ENCODE results near the gene HUS1B.

- TF ChIP-seq BACH2 (CRISPR knock-in tag; IDR thresholded peaks at IDR 0.05; ENCODE audit: borderline replicate concordance) = no peak
- TF ChIP-seq ZNF70 (CRISPR knock-in tag; IDR thresholded peaks at IDR 0.05) = no peak
- TF ChIP-seq PATZ1 (CRISPR knock-in tag; IDR thresholded peaks at IDR 0.05; ENCODE audit: borderline replicate concordance) = no peak
- no peak for TF ChIP-seq GLIS3 (CRISPR knock-in tag; IDR thresholded peaks at IDR 0.05)
- no peak for TF ChIP-seq ZFP30 (CRISPR knock-in tag; IDR thresholded peaks at IDR 0.05)
- TF ChIP-seq ZFP3 (CRISPR knock-in tag; IDR thresholded peaks at IDR 0.05) = no peak
- TF ChIP-seq CREB5 (CRISPR knock-in tag; IDR thresholded peaks at IDR 0.05; ENCODE audit: low read depth) = no peak
- no peak for TF ChIP-seq RARB (CRISPR knock-in tag; IDR thresholded peaks at IDR 0.05)
- TF ChIP-seq ARNTL (CRISPR knock-in tag; IDR thresholded peaks at IDR 0.05; ENCODE audit: borderline replicate concordance, low read depth) = no peak
- TF ChIP-seq ESRRG (CRISPR knock-in tag; IDR thresholded peaks at IDR 0.05) = no peak
Observed at GRCh38 chr6:683742-684440, 27.0 kb upstream of the HUS1B start.

Data from SK-N-SH treated with all-trans-retinoic acid at 6 μM for 48 hours (cell line).